T-helper 2 cell treated with Interferon-gamma antibody and Interleukin-4, amounts not matched to agents 5 μg/mL and 100 μg/mL, for 36 hours (primary cell): Measurements from ENCODE around the gene CLIP4.
"Not testable (repeated sequence)": the region's sequence is repeated elsewhere in the genome, so short reads cannot be mapped to it uniquely, and the experiment has no call there.

Source experiments
- DNase-seq: peaks from one replicate; pipeline ENCODE4 v3.0.0; 2021; ENCODE audit warnings: low spot score
- H3K27ac Mint-ChIP-seq: one replicate; pipeline ENCODE4 v1.8.0; 2021; ENCODE audit warnings: mild to moderate bottlenecking, mixed read lengths
- H3K27me3 Mint-ChIP-seq: one replicate; pipeline ENCODE4 v1.8.0; 2021; ENCODE audit warnings: low read depth, mixed read lengths
- H3K36me3 Mint-ChIP-seq: one replicate; pipeline ENCODE4 v1.8.0; 2021; ENCODE audit warnings: low read depth, mixed read lengths
- H3K4me1 Mint-ChIP-seq: one replicate; pipeline ENCODE4 v1.8.0; 2021; ENCODE audit warnings: low read depth, mixed read lengths
- H3K4me3 Mint-ChIP-seq: one replicate; pipeline ENCODE4 v1.8.0; 2022; ENCODE audit warnings: mild to moderate bottlenecking, moderate library complexity, mixed read lengths
- H3K9me3 Mint-ChIP-seq: one replicate; pipeline ENCODE4 v1.8.0; 2021; ENCODE audit warnings: mixed read lengths

Gene CLIP4

DNA sequence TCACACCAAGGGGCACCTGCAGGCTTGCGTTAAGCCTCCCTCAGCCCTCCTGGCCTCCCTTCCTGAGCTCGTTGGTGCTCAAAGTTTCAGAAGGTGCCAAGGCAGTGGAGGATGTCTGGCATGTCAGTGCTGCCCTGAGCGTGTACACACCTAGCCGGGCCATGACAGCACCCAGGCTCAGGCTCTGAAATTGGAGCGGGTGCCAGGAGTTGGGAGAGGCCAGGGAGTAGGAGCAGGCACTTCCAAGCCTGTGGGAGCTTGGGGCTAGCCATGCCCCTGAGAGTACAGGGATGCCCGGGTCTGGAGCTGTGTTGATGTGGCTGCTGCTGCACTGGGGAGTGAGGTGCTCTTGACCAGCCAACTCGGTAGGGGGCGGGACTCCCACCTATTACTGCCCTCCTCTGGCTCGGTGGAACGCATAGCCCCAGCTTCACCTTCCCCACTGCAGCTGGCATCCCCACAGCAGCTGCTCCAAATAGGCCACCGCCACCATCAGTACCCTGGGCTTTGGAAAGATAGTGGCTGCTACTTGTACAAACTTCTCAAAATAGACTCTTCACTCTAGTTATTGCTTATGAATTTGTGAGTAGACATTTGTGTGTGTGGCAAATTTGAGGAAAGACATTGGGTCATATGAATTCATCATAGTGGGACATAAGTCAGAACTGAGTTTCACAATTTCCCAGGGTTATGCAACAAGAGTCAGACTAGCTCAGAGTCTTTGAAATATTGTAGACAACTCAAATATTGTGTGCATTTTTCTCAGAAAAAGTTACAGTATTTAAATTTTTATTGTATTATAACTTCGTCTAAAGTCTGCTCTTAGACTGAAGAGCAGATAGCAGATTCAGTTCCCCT lies 34.1 kb upstream of the CLIP4 start:
- Mint-ChIP-seq H3K27ac (no peak overlapping the region), H3K4me1 (no peaks in the 10 kb centered on the region), H3K27me3 (no peaks in the 10 kb centered on the region), H3K36me3 (no peaks in the 10 kb centered on the region), H3K4me3 (no peak overlapping the region), H3K9me3 (peaks cover 4% of the 10 kb centered on the region)
- DNase-seq, result no peak

DNA sequence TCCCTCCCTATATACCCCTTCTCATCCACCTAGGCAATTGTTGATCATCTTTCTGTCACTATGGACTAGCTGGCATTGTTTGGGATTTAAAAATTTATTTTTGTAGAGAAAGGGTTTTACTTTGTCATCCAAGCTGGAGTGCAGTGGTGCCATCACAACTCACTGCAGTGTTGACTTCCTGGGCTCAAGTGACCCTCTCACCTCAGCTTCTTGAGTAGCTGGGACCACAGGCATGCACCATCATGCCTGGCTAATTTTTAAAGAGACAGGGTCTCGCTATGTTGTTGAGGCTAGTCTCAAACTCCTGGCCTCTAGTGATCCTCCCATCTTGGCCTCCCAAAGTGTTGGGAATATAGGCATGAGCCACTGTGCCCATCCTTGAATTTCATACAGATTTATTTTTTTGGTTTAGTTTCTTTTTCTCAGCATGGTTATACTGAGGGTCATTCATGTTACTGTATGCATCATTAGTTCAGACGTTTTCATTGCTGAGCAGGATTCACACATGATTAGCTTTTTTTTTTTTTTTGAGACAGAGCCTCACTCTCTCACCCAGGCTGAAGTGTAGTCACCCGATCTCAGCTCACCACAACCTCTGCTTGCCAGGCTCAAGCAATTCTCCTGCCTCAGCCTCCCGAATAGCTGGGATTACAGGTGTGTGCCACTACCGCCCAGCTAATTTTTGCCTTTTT lies 32.3 kb upstream of the CLIP4 start:
- no peaks in the 10 kb centered on the region for H3K4me1 Mint-ChIP-seq
- H3K9me3 Mint-ChIP-seq, result peaks cover 4% of the 10 kb centered on the region
- DNase-seq, result no peak
- H3K4me3 Mint-ChIP-seq, result no peak overlapping the region
- H3K27ac Mint-ChIP-seq, result no peak overlapping the region
- peaks cover 6% of the 10 kb centered on the region for H3K27me3 Mint-ChIP-seq
- H3K36me3 Mint-ChIP-seq, result no peaks in the 10 kb centered on the region

GRCh38 chr2:29084554-29084953 lies 30.7 kb upstream of the CLIP4 start:
- Mint-ChIP-seq H3K27me3 (peaks cover 17% of the 10 kb centered on the region), H3K36me3 (no peaks in the 10 kb centered on the region), H3K9me3 (no peaks in the 10 kb centered on the region), H3K27ac (no peak overlapping the region), H3K4me3 (no peak overlapping the region), H3K4me1 (no peaks in the 10 kb centered on the region)
- no peak for DNase-seq

DNA sequence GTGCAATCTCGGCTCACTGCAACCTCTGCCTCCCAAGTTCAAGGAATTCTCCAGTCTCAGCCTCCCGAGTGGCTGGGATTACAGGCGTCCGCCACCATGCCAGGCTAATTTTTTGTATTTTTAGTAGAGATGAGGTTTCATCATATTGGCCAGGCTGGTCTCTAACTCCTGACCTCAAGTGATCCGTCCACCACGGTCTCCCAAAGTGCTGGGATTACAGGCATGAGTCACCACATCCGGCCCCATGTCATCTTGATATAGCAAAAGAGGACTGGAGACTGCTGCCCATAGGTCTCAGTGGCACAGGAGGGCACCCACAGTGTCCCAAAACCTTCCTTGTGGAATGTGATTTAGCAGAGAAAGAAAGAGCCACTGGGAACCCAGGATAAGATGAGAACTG lies 24.9 kb upstream of the CLIP4 start:
- not testable (repeated sequence) for H3K9me3 Mint-ChIP-seq, H3K4me1 Mint-ChIP-seq, H3K36me3 Mint-ChIP-seq, DNase-seq, H3K27ac Mint-ChIP-seq, H3K4me3 Mint-ChIP-seq
- peaks cover 26% of the 10 kb centered on the region for H3K27me3 Mint-ChIP-seq

- Mint-ChIP-seq H3K9me3 (no peaks in the 10 kb centered on the region), H3K27ac (no peak overlapping the region)
These were observed 18.2 kb upstream of the CLIP4 start for GRCh38 chr2:29096969-29097368.

DNA sequence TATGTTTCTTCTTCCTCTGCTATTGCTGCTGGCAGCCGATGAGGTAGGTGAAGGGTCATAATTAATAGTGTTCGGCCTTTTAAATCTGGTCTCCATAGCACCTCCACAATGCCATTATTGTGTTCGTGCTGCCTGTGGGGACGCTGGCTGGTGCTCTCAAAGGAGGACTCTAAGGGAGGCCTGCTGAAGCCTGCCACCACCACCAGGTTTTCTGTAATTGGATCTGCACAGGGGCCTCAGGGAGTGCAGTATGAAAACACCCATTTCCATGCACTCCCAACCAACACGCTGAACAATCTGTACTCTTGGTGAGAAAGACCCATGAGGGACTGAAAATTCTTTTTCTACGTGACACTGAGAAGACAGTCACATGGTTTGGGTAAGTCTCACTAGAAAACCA lies 17.6 kb upstream of the CLIP4 start:
- H3K4me3 Mint-ChIP-seq, result no peak overlapping the region
- H3K4me1 Mint-ChIP-seq, result peaks cover 3% of the 10 kb centered on the region

More at GRCh38 chr2:29096969-29097368, 18.2 kb upstream of the CLIP4 start:
- Mint-ChIP-seq H3K4me1 (peaks cover 3% of the 10 kb centered on the region), H3K27me3 (peaks cover 16% of the 10 kb centered on the region), H3K4me3 (no peak overlapping the region), H3K36me3 (no peaks in the 10 kb centered on the region)
- no peak for DNase-seq

DNA sequence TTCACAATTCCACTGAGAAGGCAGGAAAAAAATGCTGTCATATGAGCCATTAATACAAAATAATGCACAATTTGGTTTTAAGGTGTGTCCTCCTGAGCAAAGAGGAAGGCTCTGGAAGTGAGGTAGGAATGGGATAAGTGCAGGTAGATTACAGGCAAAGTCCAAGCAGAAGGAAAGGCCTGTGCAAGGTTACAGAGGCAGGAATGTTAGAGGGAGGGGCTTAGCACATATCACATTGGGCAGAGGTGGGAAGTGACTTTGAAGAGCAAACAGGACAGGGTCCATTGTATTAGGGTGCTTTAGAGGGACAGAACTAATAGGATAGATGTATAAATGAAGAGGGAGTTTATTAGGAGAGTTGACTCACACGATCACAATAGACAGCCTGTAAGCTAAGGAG lies 14.7 kb upstream of the CLIP4 start:
- Mint-ChIP-seq H3K4me3 (no peak overlapping the region), H3K36me3 (no peaks in the 10 kb centered on the region), H3K4me1 (no peaks in the 10 kb centered on the region), H3K27me3 (peaks cover 15% of the 10 kb centered on the region), H3K9me3 (no peaks in the 10 kb centered on the region), H3K27ac (no peak overlapping the region)
- no peak for DNase-seq

More for the DNA sequence above, 17.6 kb upstream of the CLIP4 start:
- H3K27me3 Mint-ChIP-seq, result peaks cover 15% of the 10 kb centered on the region
- H3K36me3 Mint-ChIP-seq, result no peaks in the 10 kb centered on the region
- H3K27ac Mint-ChIP-seq, result no peak overlapping the region
- no peak for DNase-seq
- H3K9me3 Mint-ChIP-seq, result no peaks in the 10 kb centered on the region

DNA sequence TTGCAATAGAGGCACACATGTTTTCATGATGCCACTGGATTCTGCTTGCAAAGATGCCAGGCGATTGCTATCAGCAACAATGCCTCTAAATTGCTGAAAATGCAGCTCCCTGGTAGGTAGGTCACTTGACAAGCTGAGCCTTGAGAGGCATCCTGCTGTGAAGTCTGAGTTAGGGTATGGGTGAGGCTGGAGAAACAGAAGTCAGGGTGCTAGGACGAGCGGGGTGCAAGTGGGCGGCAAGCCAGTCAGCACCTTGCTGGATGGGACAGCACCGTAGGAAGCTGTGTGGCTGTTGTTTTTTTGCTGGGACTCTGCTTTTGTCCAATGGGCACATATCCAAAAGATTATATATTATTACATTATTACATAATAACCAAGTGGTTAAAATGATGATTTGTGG lies 10.5 kb upstream of the CLIP4 start:
- H3K4me3 Mint-ChIP-seq, result no peak overlapping the region
- H3K4me1 Mint-ChIP-seq, result peaks cover 2% of the 10 kb centered on the region

GRCh38 chr2:29105375-29105774 lies 9.8 kb upstream of the CLIP4 start:
- H3K4me1 Mint-ChIP-seq, result peaks cover 5% of the 10 kb centered on the region
- no peaks in the 10 kb centered on the region for H3K9me3 Mint-ChIP-seq
- peaks cover 14% of the 10 kb centered on the region for H3K27me3 Mint-ChIP-seq
- no peaks in the 10 kb centered on the region for H3K36me3 Mint-ChIP-seq
- no peak overlapping the region for H3K27ac Mint-ChIP-seq
- no peak overlapping the region for H3K4me3 Mint-ChIP-seq
- DNase-seq, result no peak

More for the DNA sequence above, 10.5 kb upstream of the CLIP4 start:
- Mint-ChIP-seq H3K27me3 (peaks cover 16% of the 10 kb centered on the region), H3K9me3 (no peaks in the 10 kb centered on the region), H3K27ac (no peak overlapping the region), H3K36me3 (no peaks in the 10 kb centered on the region)
- DNase-seq, result no peak

DNA sequence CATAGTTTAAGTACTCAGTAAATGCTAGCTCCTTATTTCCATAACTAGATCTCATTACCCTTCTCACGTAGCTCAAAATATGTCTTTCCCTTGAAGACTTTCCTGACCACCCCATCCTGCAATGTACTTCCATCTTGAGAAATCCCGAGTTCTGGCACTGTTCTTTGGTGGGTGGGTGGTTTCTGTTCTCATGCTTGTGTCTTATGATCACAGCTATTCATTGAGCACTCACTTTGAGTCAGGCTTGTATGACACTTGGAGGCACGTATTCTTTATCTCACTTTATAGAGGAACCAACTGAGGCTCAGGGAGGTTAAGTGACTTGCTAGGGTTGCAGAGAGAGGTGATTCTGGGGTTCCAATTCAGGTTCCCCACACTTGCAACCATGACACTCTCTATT lies 9.0 kb upstream of the CLIP4 start:
- H3K27ac Mint-ChIP-seq, result no peak overlapping the region
- H3K9me3 Mint-ChIP-seq, result no peaks in the 10 kb centered on the region
- no peak overlapping the region for H3K4me3 Mint-ChIP-seq
- H3K36me3 Mint-ChIP-seq, result no peaks in the 10 kb centered on the region
- no peak for DNase-seq
- H3K27me3 Mint-ChIP-seq, result peaks cover 9% of the 10 kb centered on the region
- H3K4me1 Mint-ChIP-seq, result peaks cover 12% of the 10 kb centered on the region

DNA sequence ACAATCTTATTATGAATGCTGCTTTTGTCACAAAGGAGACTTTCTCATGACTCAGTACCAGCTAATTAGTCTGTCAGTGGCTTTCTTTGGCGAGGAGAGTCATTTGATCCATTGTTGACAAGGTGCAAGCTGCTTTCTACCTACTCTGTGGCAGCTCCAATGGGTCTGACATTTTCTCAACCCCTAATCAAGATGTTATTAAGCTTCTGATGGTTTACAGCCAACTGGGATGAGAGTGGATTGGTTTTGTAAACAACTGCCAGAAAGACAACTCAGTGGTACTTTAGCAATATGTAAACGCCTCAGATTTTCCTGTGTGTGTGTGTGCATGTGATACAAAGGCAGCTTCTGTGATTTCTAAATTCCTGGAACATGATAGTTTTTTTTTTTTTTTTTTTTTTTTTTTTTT lies 8.2 kb upstream of the CLIP4 start:
- peaks cover 9% of the 10 kb centered on the region for H3K27me3 Mint-ChIP-seq
- no peak overlapping the region for H3K27ac Mint-ChIP-seq
- H3K4me1 Mint-ChIP-seq, result peaks cover 15% of the 10 kb centered on the region
- H3K9me3 Mint-ChIP-seq, result no peaks in the 10 kb centered on the region
- no peaks in the 10 kb centered on the region for H3K36me3 Mint-ChIP-seq
- H3K4me3 Mint-ChIP-seq, result no peak overlapping the region
- no peak for DNase-seq

DNA sequence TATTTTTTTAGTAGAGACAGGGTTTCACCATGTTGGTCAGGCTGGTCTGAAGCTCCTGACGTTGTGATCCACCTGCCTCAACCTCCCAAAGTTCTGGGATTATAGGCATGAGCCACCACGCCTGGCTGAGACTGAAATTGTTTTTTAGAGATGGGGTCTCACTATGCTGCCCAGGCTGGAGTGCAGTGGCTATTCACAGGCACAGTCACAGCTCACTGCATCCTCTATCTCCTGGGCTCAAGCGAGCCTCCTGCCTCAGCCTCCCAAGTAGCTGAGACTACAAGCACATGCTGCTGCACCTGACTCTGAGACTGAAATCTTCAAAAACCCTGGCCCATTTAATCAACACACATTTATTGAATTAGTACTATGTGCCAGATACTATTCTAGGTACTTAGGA lies 7.7 kb upstream of the CLIP4 start:
- not testable (repeated sequence) for H3K4me3 Mint-ChIP-seq, H3K27ac Mint-ChIP-seq, DNase-seq, H3K36me3 Mint-ChIP-seq, H3K9me3 Mint-ChIP-seq
- Mint-ChIP-seq H3K4me1 (peaks cover 15% of the 10 kb centered on the region), H3K27me3 (peaks cover 12% of the 10 kb centered on the region)

GRCh38 chr2:29108225-29108624 lies 7.0 kb upstream of the CLIP4 start:
- H3K36me3 Mint-ChIP-seq, result no peaks in the 10 kb centered on the region
- H3K9me3 Mint-ChIP-seq, result no peaks in the 10 kb centered on the region
- peaks cover 15% of the 10 kb centered on the region for H3K27me3 Mint-ChIP-seq
- H3K4me3 Mint-ChIP-seq, result no peak overlapping the region
- no peak overlapping the region for H3K27ac Mint-ChIP-seq
- DNase-seq, result no peak
- peaks cover 15% of the 10 kb centered on the region for H3K4me1 Mint-ChIP-seq

DNA sequence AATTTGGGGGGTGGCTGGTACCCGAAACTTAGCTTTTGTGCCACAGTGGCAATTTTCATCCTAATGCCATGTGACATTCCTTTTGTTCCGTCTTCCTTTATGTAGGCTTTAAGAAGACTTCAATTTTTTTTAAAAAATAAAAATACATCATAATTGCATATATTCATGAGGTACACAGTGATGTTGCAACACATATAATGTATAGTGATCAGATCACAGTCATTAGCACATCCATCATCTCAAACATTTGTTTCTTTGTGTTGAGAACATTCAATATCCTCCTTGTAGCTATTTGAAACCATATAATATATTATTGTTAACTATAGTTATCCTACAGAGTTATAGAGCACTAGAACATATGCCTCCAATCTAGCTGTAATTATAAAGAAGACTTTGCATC lies 6.0 kb upstream of the CLIP4 start:
- Mint-ChIP-seq H3K36me3 (no peaks in the 10 kb centered on the region), H3K9me3 (no peaks in the 10 kb centered on the region), H3K4me3 (no peak overlapping the region), H3K27ac (no peak overlapping the region), H3K27me3 (peaks cover 15% of the 10 kb centered on the region), H3K4me1 (peaks cover 18% of the 10 kb centered on the region)
- no peak for DNase-seq
